ENCODE measurements around the gene EXOSC2. TPM values are rescaled to one million over a fixed set of nuclear protein-coding genes. Genes with fewer than 3 reads are reported as not detected.

The EXOSC2 gene
- total and polyA plus RNA-seq, 2 of the 8 experiments (the other 6 are each of a cell fraction or from before 2014, with no cell fraction given): 47.8 to 93.6 TPM

- TF ChIP-seq PHF8 (conservative IDR thresholded peaks at IDR 0.05; ENCODE audit: low read depth, low read length) (no peak), CTBP2 (IDR thresholded peaks at IDR 0.05; ENCODE audit: borderline replicate concordance, insufficient read depth, insufficient read length, low read length) (no peak), SAP30 (IDR thresholded peaks at IDR 0.05; ENCODE audit: insufficient read depth, insufficient replicate concordance, low read length) (no peak), BACH1 (IDR thresholded peaks at IDR 0.05; ENCODE audit: low read length) (no peak), SRF (IDR thresholded peaks at IDR 0.05; ENCODE audit: low read depth, low read length) (no peak), EGR1 (IDR thresholded peaks at IDR 0.05; ENCODE audit: borderline replicate concordance, low read depth, low read length) (no peak), RFX5 (IDR thresholded peaks at IDR 0.05; ENCODE audit: borderline replicate concordance, low read depth, low read length) (no peak), POLR2A (IDR thresholded peaks at IDR 0.05; ENCODE audit: control extremely low read depth in 1 of 2, low read depth in 2 of 2, low read length in 2 of 2) (no peak), SP2 (IDR thresholded peaks at IDR 0.05; ENCODE audit: low read length) (no peak), KDM4A (IDR thresholded peaks at IDR 0.05; ENCODE audit: low read depth, low read length, severe bottlenecking) (no peak), NRF1 (IDR thresholded peaks at IDR 0.05; ENCODE audit: low read depth, low read length) (no peak), ASH2L (IDR thresholded peaks at IDR 0.05; ENCODE audit: low read length) (peak; percentile 26), YY1 (IDR thresholded peaks at IDR 0.05; ENCODE audit: low read depth, low read length) (peak; percentile 81), CBX8 (IDR thresholded peaks at IDR 0.05; ENCODE audit: borderline replicate concordance, low read depth, low read length) (no peak), RAD21 (IDR thresholded peaks at IDR 0.05 in 1 of 2, conservative IDR thresholded peaks at IDR 0.05 in 1 of 2; ENCODE audit: low read depth in 2 of 2, low read length in 2 of 2) (peak; percentile 57 to 79)
- TF ChIP-seq, protein P1, sequence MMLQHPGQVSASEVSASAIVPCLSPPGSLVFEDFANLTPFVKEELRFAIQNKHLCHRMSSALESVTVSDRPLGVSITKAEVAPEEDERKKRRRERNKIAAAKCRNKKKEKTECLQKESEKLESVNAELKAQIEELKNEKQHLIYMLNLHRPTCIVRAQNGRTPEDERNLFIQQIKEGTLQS (IDR thresholded peaks at IDR 0.05; ENCODE audit: insufficient read depth, low read depth, low read length): no peak
These were observed 1.3 kb upstream of the EXOSC2 start (continued) for GRCh38 chr9:130692321-130692720.

Data from H1 (cell line).